Uterus (tissue), 4 donors: Measurements from ENCODE around the gene RNF214. TPM values are rescaled to one million over a fixed set of nuclear protein-coding genes. Genes with fewer than 3 reads are reported as not detected.

ENCODE experiments used
- DNase-seq, 2 donors: peaks; one replicate each; pipeline ENCODE4 v3.0.0-alpha.2; 2019 to 2020
- H3K27ac ChIP-seq, 2 donors: fragments of 200-600 bp; sonication (generic); 1 replicate in 1 of 2; 2 replicates in 1 of 2; pipeline ENCODE4 v1.5.1; 2016 to 2018
- H3K27me3 ChIP-seq, 2 donors: fragments of 200-600 bp; sonication (generic); one replicate each; pipeline ENCODE4 v1.5.1; 2018 to 2019; ENCODE audit warnings: control low read depth in 1 of 2
- H3K36me3 ChIP-seq, 2 donors: fragments of 200-600 bp; sonication (generic); one replicate each; pipeline ENCODE4 v1.5.1; 2019; ENCODE audit warnings: control low read depth in 1 of 2
- H3K4me1 ChIP-seq, 2 donors: fragments of 200-600 bp; sonication (generic); one replicate each; pipeline ENCODE4 v1.5.1; 2018 to 2019; ENCODE audit warnings: control low read depth in 1 of 2
- H3K4me3 ChIP-seq, 2 donors: fragments of 200-600 bp; sonication (generic); 1 replicate in 1 of 2; 2 replicates in 1 of 2; pipeline ENCODE4 v1.5.1; 2018 to 2019; ENCODE audit warnings: mild to moderate bottlenecking in 1 of 2
- H3K9me3 ChIP-seq, 2 donors: fragments of 200-600 bp; sonication (generic); one replicate each; pipeline ENCODE4 v1.5.1; 2019; ENCODE audit warnings: control low read depth in 1 of 2
- CTCF ChIP-seq, 4 experiments: fragments of 200-600 bp in 2 of 4; fragments of 450-650 bp in 2 of 4; sonication (generic) in 2 of 4; IDR thresholded peaks; one replicate each; pipeline ENCODE4 v1.5.1; 2016 to 2019; ENCODE audit warnings: antibody characterized with exemption in 4 of 4, mild to moderate bottlenecking in 2 of 4, moderate library complexity in 1 of 4
- POLR2A ChIP-seq, 2 donors: fragments of 450-650 bp; IDR thresholded peaks; one replicate each; pipeline ENCODE4 v1.6.1; 2016; ENCODE audit warnings: antibody characterized with exemption in 2 of 2, mild to moderate bottlenecking in 1 of 2, moderate library complexity in 1 of 2
- intact Hi-C: fragments of 100-400 bp; cut with DNase I; formaldehyde crosslinking; loops from one replicate; pipeline ENCODE4 v1.15.1; 2023; ENCODE audit warnings: low total_unique reads
- total RNA-seq, 4 donors: library from RNA; depleted of rRNA in 3 of 4; stranded (reverse); fragments of >200 nt in 3 of 4; gene quantifications; one replicate each; pipeline versions ENCODE4 v1.1.0 to v1.2.4, GENCODE V29; 2014 to 2023
- donor health status: DM: yes; HTN: yes; CAD: no.

RNF214 gene
- total RNA-seq, 4 donors from 2014 or later, result 4.4 to 38.6 (median 11.4) TPM

- intact Hi-C loops, result no loop called here
- TF ChIP-seq CTCF (IDR thresholded peaks at IDR 0.05), result no peak
- no peak for TF ChIP-seq POLR2A (IDR thresholded peaks at IDR 0.05)
- Histone ChIP-seq H3K4me3 (no peak overlapping the region), H3K9me3 (no peaks in the 10 kb centered on the region), H3K4me1 (no peaks in the 10 kb centered on the region), H3K36me3 (no peaks in the 10 kb centered on the region), H3K27me3 (no peaks in the 10 kb centered on the region), H3K27ac (no peak overlapping the region)
- no peak for DNase-seq
Measured at GRCh38 chr11:117286588-117286987, 54.1 kb downstream of the RNF214 start.

- H3K36me3 ChIP-seq, result no peaks in the 10 kb centered on the region
Measured at GRCh38 chr11:117287668-117288067, 55.2 kb downstream of the RNF214 start.

GRCh38 chr11:117289795-117290194 lies 57.3 kb downstream of the RNF214 start:
- TF ChIP-seq CTCF (IDR thresholded peaks at IDR 0.05) (no peak), POLR2A (IDR thresholded peaks at IDR 0.05) (no peak)
- Histone ChIP-seq H3K27me3 (no peaks in the 10 kb centered on the region), H3K9me3 (no peaks in the 10 kb centered on the region), H3K4me3 (no peak overlapping the region), H3K36me3 (no peaks in the 10 kb centered on the region), H3K4me1 (no peaks in the 10 kb centered on the region), H3K27ac (no peak overlapping the region)
- intact Hi-C loops, result no loop called here
- DNase-seq, result no peak

More at GRCh38 chr11:117287668-117288067, 55.2 kb downstream of the RNF214 start:
- no peak overlapping the region for H3K27ac ChIP-seq
- no peak for TF ChIP-seq CTCF (IDR thresholded peaks at IDR 0.05)
- no peak for TF ChIP-seq POLR2A (IDR thresholded peaks at IDR 0.05)
- DNase-seq, result no peak
- H3K4me3 ChIP-seq, result no peak overlapping the region
- intact Hi-C loops, result no loop called here
- no peaks in the 10 kb centered on the region for H3K9me3 ChIP-seq
- no peaks in the 10 kb centered on the region for H3K27me3 ChIP-seq
- H3K4me1 ChIP-seq, result no peaks in the 10 kb centered on the region

GRCh38 chr11:117290809-117291396 lies 58.4 kb downstream of the RNF214 start, which contains the start of gene BACE1-AS:
Gene BACE1-AS (plus strand): TSS chr11:117291346.
- no peaks in the 10 kb centered on the region for H3K36me3 ChIP-seq
- TF ChIP-seq POLR2A (IDR thresholded peaks at IDR 0.05) (no peak), CTCF (IDR thresholded peaks at IDR 0.05) (no peak)
- no peak within 1 kb of the TSS for H3K27ac ChIP-seq
- intact Hi-C loops, result no loop called here
- no peaks in the 10 kb centered on the region for H3K27me3 ChIP-seq
- H3K9me3 ChIP-seq, result no peaks in the 10 kb centered on the region
- H3K4me1 ChIP-seq, result no peaks in the 10 kb centered on the region
- no peak within 1 kb of the TSS for H3K4me3 ChIP-seq
- no peak for DNase-seq

GRCh38 chr11:117292616-117293015 lies 60.1 kb downstream of the RNF214 start:
- Histone ChIP-seq H3K9me3 (no peaks in the 10 kb centered on the region), H3K4me3 (no peak overlapping the region), H3K36me3 (no peaks in the 10 kb centered on the region), H3K27me3 (no peaks in the 10 kb centered on the region), H3K27ac (no peak overlapping the region), H3K4me1 (no peaks in the 10 kb centered on the region)
- intact Hi-C loops, result no loop called here
- DNase-seq, result no peak
- TF ChIP-seq CTCF (IDR thresholded peaks at IDR 0.05), result no peak
- no peak for TF ChIP-seq POLR2A (IDR thresholded peaks at IDR 0.05)
